CD4-positive, alpha-beta T cell treated with Interleukin-6 for 4 hours (primary cell): Measurements from ENCODE around the gene TUBA3D.
"Not testable (repeated sequence)": the region's sequence is repeated elsewhere in the genome, so short reads cannot be mapped to it uniquely, and the experiment has no call there.

Experiments
- DNase-seq: peaks from one replicate; pipeline ENCODE4 v3.0.0-alpha.2; 2020; ENCODE audit warnings: mixed read lengths

Gene TUBA3D

GRCh38 chr2:131516011-131516410 lies 40.1 kb downstream of the TUBA3D start:
- no peak for DNase-seq

DNA sequence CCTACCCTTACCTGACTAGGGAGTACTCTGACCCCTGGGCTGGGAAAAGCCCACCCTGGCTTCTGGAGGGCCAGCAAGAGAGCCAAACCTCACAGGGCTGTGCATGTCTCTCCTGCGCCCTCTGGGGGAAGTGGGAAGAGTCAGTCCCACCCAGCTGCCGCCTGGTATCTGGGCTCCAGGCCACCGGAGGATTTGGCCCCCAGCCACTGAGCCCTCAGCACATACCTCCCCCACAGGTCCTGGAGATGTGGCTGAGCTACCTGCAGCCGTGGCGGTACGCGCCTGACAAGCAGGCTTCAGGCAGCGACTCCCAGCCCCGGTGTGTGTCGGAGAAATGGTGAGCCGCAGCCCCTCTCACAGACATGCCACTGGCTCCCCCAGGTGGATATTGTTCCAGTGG lies 40.7 kb downstream of the TUBA3D start:
- DNase-seq = not testable (repeated sequence)

GRCh38 chr2:131517106-131517831 lies 41.4 kb downstream of the TUBA3D start:
- DNase-seq = no peak

- not testable (repeated sequence) for DNase-seq
These were observed 41.9 kb downstream of the TUBA3D start for GRCh38 chr2:131517856-131518255.

- DNase-seq = not testable (repeated sequence)
These were observed 42.6 kb downstream of the TUBA3D start for GRCh38 chr2:131518531-131518930.

DNA sequence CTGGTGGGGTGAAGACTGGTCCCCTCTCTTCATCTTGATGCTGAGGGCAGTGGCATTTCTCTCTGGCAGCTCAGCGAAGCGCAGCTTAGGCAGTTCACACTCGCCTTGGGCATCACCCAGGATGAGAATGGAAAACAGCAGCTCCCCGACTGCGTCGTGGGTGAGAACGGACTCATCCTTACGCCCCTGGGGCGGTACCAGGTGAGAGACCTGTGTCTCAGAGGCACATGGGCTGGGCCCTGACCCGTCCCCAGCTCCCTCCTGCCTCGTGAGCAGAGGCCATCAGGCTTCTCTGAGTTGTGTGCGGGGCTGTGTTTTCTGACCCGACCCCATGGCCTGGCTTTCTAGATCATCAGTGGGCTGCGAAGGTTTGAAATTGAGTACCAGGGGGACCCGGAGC lies 43.5 kb downstream of the TUBA3D start:
- no peak for DNase-seq

- not testable (repeated sequence) for DNase-seq
These were observed 44.1 kb downstream of the TUBA3D start for GRCh38 chr2:131519871-131520470.

GRCh38 chr2:131520526-131520925 lies 44.6 kb downstream of the TUBA3D start:
- no peak for DNase-seq

DNA sequence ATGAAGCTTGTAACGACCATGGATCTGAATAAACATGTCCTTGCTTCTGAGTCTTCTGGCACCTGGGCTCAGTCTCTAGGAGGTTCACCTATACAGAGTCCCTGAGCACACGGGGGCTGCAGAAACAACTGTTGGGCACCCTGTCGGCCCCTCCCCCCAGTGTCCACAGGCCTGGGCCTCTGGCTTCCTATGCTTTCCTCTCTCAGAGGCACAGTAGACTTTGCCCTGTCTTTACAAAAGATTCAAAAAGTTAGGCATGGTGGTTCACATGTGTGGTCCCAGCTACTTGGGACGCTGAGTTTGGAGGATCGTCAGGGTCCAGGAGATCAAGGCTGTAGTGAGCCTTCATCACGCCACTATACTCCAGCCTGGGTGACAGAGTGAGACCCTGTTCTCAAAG lies 45.6 kb downstream of the TUBA3D start:
- DNase-seq = not testable (repeated sequence)

DNA sequence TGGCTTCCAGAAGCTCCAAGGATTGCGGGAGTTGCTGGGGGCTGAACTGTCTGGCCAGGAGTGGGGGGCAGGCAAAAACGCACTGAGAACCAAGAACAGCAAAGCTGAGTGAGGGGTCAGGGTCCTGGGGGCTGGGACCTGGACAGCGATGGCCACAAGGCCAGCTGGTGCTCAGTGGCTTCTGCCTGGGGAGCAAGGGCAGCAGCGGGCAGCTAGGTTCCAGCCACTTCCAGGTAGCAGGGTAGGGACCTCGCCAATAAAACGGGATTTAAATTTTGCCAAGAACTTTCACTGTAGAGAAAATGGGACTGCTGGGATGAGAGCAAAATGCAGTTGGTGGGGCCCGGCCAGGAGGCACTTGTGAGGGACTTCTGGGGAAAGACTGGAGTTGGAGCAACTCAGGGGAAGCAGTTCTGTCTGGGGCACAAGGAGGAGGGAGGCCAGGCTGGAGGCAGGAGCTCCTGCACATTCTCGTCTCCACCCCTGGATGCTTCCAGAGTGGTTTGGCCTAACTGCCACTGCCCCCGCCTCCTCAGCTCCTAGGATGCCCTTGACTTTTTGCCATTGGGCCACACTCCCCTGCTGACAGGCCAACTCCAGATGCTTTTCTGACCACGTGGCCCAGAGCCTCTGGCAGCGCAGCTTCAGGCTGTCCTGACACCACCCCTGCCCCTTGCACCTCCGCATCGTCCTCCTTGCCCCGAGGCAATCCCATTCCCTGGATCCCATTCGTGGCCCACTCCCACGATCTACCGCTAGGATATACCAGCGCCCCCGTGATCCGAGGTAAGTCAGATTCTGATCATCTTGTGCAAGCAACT lies 46.3 kb downstream of the TUBA3D start:
- DNase-seq = no peak

DNA sequence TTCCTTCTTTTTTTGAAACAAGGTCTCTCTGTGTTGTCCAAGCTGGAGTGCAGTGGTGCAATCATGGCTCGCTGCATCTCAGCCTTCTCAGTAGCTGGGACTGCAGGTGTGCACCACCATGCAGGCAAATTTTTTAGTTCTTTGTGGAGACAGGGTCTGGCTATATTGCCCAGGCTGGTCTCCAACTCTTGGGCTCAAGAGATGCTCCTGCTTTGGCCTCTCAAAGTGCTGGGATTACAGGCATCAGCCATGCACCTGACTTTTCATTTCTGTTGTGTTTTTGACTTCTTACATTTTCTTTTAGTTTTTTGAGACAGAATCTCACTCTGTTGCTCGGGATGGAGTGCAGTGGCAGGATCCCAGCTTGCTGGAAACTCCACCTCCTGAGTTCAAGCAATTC lies 49.3 kb downstream of the TUBA3D start:
- DNase-seq = not testable (repeated sequence)

DNA sequence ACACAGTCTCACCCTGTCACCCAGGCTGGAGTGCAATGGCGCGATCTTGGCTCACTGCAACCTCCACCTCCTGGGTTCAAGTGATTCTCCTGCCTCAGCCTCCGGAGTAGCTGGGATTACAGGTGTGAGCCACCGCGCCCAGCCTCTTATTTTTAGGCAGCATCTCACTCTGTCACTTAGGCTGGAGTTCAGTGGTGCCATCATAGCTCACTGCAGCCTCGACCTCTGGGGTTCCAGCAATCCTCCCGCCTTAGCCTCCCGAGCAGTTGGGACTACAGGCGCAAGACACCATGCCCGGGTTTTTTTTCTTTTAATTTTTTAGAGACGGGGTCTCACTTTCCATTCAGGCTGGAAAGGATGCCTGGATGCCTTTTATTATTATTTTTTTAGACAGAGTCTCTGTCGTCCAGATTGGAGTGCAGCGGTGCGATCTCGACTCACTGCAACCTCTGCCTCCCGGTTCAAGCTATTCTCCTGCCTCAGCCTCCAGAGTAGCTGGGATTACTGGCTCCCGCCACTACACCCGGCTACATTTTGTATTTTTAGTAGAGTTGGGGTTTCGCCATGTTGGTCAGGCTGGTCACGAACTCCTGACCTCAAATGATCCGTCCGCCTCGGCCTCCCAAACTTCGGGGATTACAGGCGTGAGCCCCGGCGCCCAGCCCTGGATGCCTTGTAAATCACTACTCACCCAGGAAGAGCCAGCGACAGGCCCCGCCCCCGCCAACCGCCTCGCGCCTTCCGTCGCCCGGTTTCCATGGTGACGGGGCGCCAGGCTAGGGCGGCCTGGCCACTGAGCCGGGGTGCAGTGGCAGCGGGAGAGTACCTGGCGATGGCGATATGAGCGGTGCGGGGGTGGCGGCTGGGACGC lies 51.4 kb downstream of the TUBA3D start, which contains the start of gene CCDC74A:
Gene CCDC74A (plus strand): TSS at position 758 of the 871 bp plus-strand sequence. CDS start 83 bp downstream, at position 841.
- DNase-seq = peak; percentile 86

DNA sequence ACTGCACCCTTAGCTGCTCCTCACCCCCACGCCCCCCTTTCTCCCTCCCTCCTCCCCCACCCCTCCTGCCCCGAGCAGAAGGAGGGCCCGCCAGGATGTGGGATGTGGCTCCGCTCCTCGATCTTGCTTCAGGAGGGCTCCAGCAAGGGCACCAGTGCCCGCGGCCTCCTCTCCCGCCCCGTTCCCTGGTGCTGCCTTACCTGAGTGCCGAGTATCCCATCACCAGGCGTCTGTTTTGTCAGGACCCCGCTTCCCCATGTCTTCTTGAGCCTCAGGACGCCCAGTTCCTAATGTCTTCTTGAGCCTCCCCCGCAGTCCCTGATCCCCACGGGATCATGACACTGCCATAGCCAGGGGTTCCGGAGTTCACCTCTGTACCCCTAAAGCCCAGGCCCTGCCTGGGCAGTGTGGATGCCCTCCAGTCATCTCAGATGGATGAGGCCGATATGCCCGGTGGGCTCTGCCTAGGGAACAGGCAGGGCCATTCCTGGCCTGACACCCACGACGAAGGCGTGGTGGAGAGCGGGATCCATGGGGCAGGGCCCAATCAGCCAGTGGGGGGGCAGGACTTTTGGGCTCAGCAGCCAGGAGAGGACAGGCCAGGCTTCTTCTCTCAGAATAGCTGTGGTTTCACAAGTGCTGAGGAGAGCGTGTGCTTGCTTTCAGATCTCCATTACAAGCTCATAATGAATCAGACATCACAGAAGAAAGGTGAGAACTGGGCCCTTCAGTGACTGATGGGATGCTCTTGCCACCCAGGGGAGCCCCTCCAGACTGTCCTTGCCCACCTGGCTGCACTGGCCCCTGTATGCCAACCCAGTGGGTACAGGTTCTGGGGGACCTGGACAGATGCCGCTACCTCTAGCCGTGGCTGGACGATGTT lies 53.3 kb downstream of the TUBA3D start:
- not testable (repeated sequence) for DNase-seq

- DNase-seq = not testable (repeated sequence)
These were observed 54.0 kb downstream of the TUBA3D start for GRCh38 chr2:131529864-131530445.

GRCh38 chr2:131530626-131531344 lies 54.9 kb downstream of the TUBA3D start:
- DNase-seq = not testable (repeated sequence)

- not testable (repeated sequence) for DNase-seq
These were observed 55.7 kb downstream of the TUBA3D start for GRCh38 chr2:131531547-131532185.
